Left forelimb (tissue), 1 donor: ENCODE measurements around the gene TRAF6.
"Not testable (repeated sequence)": the region's sequence is repeated elsewhere in the genome, so short reads cannot be mapped to it uniquely, and the experiment has no call there.

Experiments
- DNase-seq: peaks from one replicate; pipeline ENCODE4 v3.0.0-alpha.2; 2018; ENCODE audit warnings: low spot score

Gene TRAF6

DNA sequence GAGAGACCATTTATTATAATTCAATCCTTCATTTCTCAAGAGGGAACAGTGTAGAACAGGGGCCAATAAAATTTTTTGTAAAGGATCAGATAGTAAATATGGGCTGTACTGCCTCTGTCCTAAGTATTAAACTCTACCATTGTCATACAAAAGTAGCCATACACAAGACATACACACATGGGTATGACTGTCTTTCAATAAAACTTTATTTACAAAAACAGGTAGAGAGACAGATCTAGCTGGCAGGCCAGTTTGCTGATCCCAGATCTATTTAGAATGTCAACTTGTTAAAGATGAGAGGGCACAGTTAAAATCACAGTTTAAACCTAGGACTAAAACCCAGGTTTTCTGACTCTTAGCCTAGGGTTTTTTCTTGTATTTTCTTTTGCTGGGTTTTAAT, 16.7 kb downstream of the TRAF6 start:
- no peak for DNase-seq

DNA sequence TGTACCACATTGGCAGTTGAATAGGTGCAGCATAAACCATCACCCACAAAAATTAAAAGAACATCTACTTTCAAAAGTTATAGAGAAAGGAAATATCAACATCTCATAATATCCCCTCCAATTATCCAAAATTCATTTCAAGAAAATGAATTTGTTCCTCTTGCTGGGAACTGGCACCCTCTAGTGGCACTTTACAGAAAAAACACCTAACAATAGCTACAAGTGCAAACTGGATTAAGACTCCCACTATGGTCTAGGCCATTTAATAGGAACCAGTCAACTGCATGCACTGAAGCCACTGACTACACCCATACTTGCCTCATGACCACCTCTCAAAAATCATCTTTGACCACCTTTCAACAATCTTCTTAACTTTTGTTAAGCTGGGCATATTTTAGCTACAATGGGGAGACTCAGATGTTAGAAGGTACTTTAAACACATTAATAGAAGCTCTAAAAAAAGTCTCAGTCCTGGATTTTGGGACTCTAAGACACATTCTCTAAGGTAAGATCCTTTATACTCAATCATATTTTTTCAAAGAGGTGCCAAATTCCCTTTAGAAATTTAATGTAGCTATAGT, 17.3 kb downstream of the TRAF6 start:
- no peak for DNase-seq

DNA sequence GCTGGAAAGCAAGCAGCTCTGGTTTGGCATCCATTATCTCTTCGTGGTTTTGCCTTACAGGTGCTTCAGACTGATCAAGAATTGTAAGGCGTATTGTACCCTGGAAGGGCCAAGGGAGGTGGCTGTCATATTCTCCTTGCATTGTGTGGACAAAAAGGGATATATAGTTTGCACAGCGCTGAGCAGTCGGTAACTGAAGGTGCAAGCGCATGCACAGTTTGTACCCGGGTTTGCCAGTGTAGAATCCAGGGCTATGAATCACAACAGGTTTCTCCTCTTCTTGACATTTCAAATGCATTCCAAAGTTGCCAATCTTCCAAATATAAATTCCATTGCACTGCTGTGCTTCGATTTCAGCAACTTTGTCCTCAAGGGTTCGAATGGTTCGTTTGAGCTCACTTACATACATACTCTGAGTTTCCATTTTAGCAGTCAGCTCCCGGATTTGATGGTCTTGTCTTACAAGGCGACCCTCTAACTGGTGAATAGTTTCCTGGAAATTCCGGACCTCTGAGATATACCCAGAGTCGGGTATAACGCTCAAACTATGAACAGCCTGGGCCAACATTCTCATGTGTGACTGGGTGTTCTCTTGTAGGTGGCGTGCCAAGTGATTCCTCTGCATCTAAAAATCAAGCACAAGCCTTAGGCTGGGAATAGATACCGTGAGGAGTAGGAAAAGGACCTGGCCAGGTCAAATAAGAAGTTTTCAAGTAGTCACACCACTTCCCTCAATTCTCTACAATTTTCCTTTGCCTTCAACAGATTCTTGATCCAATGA, 19.9 kb downstream of the TRAF6 start:
- DNase-seq = no peak

DNA sequence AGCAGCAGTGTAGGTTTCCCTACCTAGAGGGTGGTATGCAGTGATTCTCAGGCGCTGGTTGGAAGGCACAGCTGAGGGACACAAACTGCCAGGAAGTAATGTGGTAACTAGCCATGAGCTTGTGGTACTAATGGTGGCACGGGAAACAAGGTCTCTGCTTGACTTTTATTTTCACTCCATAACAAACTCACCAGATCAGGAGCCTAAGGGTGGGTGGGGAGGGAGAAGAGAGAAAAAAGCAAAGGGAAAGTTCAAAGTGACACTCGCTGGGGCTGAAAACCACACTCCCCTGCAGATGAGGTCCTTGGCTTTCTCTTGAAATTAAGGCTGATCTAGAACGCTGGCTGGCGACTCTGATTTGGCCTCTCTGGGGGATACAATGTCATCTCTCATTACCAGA, 22.0 kb downstream of the TRAF6 start:
- no peak for DNase-seq

DNA sequence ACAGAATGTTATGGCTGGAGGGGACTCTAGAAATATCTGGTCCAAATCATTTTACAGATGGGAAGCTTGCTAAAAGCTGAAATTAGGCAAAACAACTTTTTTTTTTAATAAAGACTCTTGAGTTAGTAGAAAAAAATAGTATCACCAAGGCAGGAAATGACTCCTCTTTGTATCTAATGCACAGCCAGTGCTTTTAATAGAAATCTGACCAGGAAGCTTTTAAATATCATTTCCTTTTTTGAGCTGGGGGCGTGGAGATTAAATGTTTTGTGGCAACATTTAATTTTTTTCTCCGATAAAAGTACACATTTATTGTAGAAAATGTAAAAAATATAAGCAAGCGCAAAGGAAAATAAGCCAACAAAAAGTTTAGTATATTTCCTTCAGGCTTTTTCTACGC, 22.5 kb downstream of the TRAF6 start:
- no peak for DNase-seq

GRCh38 chr11:36485298-36486002, 24.6 kb downstream of the TRAF6 start:
- DNase-seq = no peak

DNA sequence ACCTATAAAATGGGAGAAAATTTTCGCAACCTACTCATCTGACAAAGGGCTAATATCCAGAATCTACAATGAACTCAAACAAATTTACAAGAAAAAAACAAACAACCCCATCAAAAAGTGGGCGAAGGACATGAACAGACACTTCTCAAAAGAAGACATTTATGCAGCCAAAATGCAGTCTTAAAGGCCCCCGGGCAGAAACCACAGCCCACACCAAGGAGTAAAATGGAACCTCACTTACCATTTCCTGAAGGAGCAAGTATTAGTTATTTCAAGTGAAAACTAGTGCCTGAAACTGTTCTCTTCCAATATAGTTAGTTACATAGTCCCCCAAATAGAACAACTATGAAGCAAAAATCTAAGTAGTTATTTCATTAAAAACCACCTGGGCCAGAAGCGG, 27.0 kb downstream of the TRAF6 start:
- not testable (repeated sequence) for DNase-seq

GRCh38 chr11:36480833-36481232, 29.2 kb downstream of the TRAF6 start:
- no peak for DNase-seq

GRCh38 chr11:36478700-36479329, 31.3 kb downstream of the TRAF6 start:
- no peak for DNase-seq

DNA sequence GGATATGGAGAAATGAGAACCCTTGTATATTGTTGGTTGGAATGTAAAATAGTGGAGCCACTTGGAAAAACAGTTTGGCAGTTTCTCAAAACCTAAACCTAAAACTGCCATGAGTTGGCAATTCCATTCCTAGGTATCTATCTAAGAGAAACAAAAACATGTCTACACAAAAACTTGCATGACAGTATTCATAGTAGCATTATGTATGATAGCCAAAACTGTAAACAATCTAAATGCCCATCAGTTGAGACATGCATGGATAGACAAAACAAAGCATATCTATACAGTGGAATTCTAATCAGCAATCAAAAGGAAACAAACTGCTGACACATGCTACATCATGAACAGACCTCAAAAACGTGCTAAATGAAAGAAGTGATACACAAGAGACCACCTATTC, 34.9 kb downstream of the TRAF6 start:
- DNase-seq = no peak

DNA sequence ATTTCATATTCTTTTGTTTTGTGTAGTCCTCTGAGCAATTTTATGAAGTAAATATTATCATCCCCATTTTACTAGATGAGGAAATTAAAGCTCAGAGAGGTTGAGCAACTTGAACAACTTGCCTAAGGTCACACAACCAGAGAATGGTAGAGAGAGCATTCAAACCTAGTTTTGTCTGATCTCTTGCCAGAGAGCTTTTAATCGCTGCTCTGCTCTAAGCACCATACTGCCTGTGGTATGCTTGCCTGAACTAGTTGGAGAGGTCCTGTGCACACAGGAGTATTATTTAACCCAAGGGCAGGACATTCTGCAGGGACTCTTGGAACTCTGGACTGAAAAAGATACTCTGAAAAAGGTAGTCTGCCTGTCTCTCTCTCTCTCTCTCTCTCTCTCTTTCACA, 38.5 kb downstream of the TRAF6 start:
- no peak for DNase-seq

- DNase-seq = no peak
Observed at GRCh38 chr11:36469881-36470802, 39.9 kb downstream of the TRAF6 start.

DNA sequence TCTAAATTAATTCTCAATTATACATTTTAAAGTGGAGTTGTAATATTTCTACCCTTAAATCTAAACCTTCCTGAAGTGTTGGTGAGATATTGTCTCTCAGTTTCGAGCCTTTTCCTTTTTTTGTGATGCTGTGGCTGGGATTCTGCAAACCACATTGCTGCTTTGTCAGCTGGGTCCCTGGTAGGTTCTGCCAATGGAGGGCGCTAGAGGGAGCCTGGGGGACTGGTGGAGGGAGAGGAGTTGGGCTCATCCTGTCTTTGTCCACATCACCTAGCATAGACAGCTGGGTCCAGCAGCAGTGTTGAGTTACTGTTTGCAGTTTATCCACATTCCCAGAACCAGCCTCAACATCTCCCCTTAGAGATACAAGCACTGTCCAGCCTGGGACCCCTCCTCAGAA, 41.0 kb downstream of the TRAF6 start:
- DNase-seq = no peak

- DNase-seq = no peak
Observed at GRCh38 chr11:36467916-36468315, 42.2 kb downstream of the TRAF6 start.

DNA sequence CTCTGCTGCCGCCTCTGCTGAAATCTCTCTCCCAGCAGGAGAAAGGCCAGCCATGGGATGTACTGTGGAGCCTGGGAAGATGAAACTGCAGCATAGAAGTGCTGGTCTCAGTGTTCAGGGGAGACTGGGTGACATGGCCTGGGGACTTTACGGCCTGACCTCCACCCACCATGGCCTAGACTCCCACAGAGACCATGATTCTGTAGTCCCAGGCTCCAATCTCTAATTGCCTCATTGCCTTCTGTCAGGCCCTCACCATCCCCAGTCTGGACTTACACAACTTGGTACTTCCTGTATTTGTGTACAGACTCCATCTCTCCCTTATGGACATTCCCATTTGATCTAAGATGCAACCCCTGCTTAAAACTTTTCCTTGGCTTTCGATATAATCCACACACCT, 43.1 kb downstream of the TRAF6 start:
- peak; percentile 41 for DNase-seq

DNA sequence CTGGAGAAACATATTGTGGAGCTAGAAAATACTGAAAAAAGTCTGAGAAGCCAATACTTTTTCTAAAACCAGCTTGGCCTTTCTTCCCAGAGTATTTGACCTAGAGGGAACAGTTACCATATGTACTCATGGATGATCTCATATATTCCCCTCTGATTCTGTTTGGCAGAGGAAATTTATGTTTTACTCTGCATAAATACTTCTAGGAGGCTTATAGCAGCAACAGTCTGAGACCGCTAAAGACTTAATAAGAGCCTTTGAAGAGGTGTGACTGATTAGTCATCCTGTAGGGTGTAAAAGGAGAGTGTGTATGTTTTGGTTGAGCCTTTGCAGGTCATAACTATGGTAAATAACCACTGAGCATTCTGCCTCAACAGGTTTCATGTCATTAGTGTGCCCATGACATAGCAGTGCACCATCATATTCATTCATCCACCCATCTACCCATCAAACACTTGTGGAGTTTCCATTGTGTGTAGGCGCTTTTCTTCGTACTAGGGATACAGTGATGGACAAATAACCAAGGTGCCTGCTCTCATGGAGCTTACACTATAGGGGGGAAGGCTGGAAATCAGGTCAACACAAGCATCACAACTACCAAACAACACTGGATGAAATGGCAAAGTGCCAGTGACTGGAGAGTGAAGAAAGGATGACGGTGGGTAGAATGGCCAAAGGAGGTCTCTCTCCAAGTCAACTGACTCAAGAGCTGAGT, 44.5 kb downstream of the TRAF6 start:
- DNase-seq = no peak

- DNase-seq = no peak
Observed at GRCh38 chr11:36464720-36465119, 45.4 kb downstream of the TRAF6 start.

GRCh38 chr11:36463781-36464180, 46.3 kb downstream of the TRAF6 start:
- no peak for DNase-seq

- DNase-seq = no peak
Observed at GRCh38 chr11:36462321-36462720, 47.8 kb downstream of the TRAF6 start.

- no peak for DNase-seq
Observed at GRCh38 chr11:36460220-36460619, 49.9 kb downstream of the TRAF6 start.

DNA sequence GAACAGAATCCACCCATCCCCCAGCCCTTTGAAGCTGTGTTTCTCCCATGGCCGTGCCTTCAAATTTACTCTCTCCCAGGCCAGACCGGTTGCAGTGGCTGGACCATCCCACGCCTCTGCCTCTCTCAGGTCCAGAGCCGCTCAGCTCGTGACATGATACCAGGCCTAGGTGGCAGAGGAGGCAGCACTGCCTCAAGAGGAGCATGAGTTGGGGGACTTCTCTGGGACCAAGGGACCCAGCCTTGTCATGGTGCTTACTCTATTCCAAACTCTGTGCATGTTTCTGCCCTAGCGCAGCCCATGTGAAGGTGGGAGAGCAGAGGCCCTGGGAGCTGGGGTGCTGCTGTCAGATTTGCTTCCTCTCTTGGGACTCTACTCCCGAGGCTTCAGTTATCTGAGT, 51.0 kb downstream of the TRAF6 start:
- no peak for DNase-seq
